Left renal cortex interstitium (tissue), 4 donors: ENCODE results near the gene ZNHIT6. TPM values are rescaled to one million over a fixed set of nuclear protein-coding genes. Genes with fewer than 3 reads are reported as not detected.
"Not testable (repeated sequence)": the region's sequence is repeated elsewhere in the genome, so short reads cannot be mapped to it uniquely, and the experiment has no call there.

ENCODE experiments used
- DNase-seq, 4 donors: peaks; one replicate each; pipeline ENCODE4 v3.0.0-alpha.2; 2013; ENCODE audit warnings: low read depth in 4 of 4, low spot score in 2 of 4, missing footprints in 1 of 4
- polyA plus RNA-seq, 4 donors: library from polyadenylated mRNA; unstranded; fragments of 120-200 nt; gene quantifications; one replicate each; pipeline ENCODE4 v1.2.1, GENCODE V29; 2013; ENCODE audit not compliant: insufficient read length in 4 of 4

ZNHIT6 gene, protein sequence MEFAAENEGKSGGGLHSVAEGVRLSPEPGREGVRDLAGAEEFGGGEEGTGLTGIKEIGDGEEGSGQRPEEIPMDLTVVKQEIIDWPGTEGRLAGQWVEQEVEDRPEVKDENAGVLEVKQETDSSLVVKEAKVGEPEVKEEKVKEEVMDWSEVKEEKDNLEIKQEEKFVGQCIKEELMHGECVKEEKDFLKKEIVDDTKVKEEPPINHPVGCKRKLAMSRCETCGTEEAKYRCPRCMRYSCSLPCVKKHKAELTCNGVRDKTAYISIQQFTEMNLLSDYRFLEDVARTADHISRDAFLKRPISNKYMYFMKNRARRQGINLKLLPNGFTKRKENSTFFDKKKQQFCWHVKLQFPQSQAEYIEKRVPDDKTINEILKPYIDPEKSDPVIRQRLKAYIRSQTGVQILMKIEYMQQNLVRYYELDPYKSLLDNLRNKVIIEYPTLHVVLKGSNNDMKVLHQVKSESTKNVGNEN
- polyA plus RNA-seq, result 10 to 100 TPM; 25.4 to 31.4 (median 29.3) TPM

DNA sequence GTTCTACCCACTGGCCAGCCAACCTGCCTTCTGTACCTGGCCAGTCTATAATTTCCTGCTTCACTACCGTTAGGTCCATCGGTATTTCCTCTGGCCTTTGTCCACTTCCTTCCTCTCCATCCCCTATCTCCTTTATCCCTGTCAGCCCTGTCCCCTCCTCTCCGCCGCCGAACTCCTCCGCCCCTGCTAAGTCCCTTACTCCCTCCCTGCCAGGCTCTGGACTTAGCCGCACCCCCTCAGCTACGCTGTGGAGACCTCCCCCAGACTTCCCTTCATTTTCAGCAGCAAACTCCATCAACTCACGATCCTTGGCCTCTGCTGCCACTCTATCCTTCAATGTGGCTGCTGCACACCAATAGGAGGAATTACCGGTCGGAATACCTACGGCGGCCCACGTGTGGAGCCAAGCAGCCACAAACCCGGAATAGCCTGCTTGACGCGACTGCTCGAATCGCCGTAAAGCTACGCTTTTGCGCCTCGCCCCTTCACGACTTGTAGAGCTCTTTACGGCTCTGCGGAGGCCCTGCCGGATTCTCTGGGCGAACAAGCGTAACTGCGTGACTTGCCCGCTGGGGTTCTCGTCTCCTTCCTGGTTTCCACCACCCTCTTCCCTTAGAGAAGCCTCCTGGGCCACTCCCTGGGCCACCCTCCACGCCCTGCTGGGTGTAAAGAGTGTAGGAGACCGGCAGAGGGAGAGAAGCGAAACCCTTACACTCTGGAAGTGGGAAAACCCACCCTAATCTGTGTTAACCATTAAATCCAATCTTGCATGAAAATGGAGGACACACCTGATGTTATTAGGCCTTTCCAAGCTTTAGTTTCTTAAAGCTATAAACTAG, at the start of gene ZNHIT6:
TSS of gene ZNHIT6 (minus strand) at position 444 of the 839 bp plus-strand sequence. CDS start at position 295, 149 bp downstream.
- DNase-seq, result peak; percentile 76 to 87 (median 83)

DNA sequence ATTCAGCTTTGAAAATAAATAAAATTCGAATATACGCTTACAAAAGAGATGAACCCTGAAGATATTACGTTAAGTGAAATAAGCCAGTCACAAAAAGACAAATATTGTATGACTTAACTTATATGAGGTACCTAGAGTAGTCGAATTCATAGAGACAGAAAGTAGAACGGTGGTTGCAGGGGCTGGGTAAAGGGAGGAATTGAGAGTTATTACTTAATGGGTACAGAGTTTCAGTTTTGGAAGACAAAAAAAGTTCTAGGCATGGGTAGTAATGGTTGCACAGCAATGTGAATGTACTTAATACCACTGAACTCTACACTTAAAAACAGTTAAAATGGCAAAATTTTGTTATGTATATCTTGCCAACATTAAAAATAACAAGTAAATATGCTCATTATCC, 48.6 kb upstream of the ZNHIT6 start:
- DNase-seq, result no peak

DNA sequence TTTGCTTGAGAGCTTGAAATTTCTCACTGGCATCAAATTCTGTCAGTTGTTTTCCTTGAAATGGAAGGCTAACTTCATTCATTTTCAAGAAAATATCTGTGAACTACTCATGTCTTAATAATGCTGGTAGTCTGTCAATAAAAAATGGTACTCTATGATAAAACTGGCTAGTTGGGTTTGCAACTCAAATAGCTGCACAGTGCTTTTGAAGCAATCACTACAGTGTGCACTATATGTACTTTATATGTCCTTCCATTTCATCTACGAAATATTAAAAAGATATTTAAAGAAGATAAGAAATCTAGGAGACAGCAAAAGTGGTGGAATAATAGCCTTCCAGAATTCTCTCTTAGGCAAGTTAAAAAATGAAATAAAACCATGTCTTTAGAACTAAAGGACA, 39.9 kb upstream of the ZNHIT6 start:
- DNase-seq, result no peak

DNA sequence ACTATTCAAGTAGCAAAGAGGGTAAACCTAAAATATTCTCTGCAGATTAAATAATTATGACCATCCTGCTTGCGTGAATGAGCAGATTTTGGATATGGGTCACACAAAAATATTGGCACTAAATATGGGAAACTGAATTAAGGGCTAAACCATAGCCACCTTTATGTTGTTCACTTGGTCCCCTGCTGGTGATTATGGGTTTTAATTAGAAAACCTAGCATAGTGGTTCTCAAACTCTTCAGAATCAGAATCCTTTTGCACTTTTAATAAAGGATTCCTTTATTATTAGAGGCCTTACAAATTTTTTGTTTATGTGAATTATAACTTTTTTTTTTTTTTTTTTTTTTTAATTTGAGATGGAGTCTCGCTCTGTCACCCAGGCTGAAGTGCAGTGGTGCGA, 38.5 kb upstream of the ZNHIT6 start:
- DNase-seq, result no peak

DNA sequence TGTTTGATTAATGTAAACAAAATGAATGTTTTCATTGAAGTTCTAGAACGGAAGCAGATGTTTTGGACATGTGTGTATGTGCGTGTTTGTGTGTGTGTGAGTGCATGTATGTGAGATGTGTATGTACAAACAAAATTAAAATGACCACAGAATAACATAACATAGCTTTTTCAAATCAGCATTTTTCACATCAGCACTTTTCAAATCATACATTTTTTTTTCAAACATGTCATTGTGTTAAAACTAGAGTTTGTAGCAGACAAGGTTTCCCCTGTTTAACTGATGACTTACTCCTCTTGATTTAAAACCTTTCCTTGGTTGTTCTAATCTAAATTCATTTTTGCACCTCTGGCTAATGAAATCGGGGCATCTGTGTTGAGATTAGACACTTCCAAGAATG, 35.6 kb upstream of the ZNHIT6 start:
- DNase-seq, result no peak

DNA sequence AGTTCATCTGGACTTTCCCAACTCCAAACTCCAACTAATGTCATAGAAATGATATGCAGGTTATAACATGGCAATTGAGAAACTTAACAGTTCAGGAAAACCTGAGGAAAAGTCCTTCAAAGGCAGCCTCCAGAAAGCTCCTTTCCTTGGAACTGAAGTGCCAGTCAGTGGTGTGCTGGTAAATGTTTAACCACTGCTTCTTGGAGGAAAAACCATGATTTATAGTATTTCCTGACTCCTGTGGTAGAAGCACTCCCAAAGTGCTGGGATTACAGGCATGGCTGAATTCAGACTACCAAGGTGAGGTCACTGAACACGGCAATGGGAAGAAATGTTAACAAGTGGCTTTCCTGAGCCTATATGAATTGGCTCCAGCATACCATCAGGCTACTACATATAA, 26.7 kb upstream of the ZNHIT6 start:
- peak in 3 of 4 donors; percentile 5 to 63 (median 40) for DNase-seq

DNA sequence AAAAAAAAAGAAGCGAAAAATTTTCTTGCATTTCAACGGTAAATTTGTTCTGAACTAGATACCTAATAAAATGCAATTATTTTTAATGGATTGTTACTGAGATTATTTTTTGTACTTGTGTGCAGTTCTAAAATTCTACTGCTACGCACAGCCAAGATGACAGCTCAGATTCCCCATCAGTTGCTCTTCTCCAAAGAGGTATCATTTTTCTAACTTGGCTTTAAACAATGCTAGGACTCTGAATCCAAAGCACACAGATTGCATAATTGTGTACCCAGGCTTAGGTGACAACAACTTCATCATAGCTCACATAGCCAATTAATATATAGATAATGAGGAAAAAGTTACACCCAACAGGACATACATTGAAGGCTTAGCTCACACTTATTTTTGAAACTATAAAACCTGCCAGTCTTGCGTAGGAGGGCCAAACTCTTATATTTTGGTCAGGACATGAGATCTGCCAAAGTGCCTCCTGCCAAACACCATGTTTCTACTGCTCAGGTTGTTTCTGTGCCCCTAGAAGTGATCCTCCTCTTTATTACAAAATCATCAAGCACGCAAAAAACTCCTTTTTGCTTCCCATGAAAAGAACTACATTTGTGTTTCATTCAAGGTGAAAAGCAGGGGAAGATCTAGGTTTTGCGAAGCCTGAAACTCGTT, 10.6 kb upstream of the ZNHIT6 start:
- no peak for DNase-seq

DNA sequence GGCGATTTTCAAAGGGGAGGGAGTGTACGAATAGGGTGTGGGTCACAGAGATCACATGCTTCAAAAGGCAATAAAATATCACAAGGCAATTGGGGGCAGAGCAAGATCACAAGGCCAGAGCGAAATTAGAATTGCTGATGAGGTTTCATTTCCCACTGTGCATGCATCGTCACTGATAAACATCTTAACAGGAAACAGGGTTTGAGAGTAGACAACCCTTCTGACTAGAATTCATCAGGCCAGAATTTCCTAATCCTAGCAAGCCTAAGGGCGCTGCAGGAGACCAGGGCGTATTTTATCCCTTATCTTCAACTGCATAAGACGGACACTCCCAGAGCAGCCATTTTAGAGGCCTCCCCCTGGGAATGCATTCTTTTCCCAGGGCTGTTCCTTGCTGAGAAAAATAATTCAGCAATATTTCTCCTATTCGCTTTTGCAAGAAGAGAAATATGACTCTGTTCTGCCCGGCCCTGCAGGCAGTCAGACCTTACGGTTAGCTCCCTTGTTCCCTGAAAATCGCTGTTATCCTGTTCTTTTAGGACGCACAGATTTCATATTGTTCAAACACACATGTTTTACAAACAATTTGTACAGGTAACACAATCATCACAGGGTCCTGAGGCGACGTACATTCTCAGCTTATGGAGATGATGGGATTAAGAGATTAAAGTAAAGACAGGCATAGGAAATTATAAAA, 6.3 kb upstream of the ZNHIT6 start:
- DNase-seq, result not testable (repeated sequence)

DNA sequence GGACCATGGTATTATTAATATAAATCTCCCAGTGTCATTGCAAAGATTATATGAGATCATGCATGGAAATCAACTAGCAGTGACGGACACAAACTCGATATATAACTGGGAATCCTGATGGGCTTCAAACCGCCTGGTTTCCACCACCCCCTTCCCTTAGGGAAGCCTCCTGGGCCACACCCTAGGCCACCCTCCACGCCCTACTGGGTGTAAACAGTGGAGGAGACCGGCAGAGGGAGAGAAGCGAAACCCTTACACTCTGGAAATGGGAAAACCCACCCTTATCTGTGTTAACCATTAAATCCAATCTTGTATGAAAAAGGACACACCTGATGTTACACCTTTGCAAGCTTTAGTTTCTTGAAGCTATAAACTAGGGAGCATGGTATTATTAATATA, 595 bp upstream of the ZNHIT6 start:
- no peak for DNase-seq

DNA sequence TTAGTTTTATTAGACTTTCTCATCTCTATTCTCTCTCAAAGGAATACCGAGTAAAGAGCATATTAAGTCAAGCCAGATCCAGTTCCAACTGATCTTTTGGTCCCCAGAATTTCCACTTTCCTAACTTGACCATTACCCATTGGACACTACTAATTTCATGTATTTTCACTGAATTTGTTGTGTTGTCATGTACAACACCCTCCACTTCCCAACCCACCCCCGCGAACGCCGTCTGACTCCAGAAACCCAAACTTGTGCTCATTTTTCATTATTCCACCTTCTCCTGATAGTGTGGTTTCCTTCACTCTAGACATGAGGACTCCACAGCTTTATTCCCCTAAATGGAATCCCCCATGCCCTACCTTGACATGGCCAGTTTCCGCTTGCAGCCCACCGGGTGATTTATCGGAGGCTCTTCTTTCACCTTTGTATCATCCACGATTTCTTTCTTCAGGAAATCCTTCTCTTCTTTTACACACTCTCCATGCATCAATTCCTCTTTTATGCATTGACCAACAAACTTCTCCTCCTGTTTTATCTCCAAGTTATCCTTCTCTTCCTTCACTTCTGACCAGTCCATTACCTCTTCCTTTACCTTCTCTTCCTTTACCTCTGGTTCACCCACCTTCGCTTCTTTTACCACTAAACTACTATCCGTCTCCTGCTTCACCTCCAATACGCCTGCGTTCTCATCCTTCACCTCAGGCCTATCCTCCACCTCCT, 805 bp downstream of the ZNHIT6 start:
- no peak for DNase-seq

DNA sequence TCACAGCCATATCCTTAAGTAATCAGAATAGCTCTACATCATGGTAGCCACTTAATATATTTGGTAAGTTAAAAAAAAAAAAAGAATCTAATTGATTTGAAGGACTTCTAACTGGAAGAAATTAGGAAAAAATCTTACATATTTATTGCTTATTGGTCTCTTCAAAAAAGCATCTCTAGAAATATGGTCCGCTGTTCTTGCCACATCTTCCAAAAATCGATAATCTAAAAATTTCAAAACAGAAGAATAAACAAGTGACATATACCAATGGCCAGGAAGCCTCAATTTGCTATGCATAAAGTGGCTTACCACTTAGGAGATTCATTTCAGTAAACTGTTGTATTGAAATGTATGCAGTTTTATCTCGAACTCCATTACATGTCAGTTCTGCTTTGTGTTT, 2.3 kb downstream of the ZNHIT6 start:
- no peak for DNase-seq

DNA sequence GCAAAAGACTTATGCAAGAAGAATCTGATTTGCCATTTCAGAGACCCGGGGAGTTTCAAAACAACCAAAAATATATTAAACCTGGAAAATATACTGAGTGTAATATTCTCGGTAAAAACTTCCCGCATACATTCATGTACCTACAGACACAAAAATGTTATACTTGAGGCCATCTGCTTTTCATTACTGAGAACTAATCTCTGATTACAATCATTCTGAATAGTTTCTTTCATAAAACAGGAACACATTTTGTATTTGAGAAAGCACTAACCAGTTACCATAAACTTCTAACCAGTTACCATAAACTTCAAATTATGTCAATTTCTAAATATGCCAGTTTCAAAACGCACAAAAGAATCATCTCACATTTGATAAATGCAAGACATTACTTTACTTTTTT, 7.8 kb downstream of the ZNHIT6 start:
- DNase-seq, result no peak

DNA sequence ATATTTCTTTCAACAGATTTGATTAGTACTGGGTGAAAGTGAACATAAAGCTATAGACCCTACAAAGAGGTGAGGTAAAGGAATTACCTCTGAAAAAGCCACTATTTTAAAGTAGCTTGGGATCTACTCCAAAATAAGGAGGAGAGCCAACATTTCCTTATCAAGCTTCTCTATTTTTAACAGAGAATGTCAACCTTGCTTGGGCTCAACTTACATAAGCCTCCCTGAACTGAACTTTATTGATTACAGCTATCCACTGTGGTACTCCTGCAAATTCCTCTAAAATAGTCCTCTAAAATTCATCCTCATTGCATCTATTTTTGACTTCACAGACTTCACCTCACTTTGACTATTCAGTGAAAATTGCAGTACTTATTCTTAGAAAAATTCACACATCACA, 10.3 kb downstream of the ZNHIT6 start:
- DNase-seq, result no peak

DNA sequence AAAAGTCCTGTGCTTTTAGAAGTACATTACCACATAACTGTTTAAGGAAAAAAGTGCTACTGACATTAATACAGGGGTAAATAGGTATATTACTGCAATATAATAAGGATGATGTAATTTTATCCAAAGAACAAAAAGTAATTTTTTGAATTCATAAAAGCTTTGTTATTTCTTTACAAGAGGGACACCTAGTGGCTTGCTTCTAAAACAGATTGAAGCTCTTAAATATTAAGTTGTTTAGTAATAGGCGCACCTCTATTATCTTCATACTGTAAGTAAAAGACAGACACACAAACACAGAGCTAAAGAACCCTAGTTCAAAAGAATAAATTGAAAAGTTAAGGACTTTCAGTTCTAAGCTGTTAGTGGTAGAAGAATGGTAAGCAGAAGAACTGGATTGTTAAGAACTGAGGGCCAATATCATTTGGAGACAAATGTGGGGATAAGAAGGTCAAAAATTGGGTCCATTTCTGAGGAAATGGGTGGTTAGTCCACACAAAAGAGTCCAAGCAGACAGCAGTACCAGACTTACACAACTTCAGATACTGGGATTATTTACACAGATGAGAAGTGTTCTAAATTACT, 15.4 kb downstream of the ZNHIT6 start:
- DNase-seq, result peak in 1 of 4 donors; percentile 13

DNA sequence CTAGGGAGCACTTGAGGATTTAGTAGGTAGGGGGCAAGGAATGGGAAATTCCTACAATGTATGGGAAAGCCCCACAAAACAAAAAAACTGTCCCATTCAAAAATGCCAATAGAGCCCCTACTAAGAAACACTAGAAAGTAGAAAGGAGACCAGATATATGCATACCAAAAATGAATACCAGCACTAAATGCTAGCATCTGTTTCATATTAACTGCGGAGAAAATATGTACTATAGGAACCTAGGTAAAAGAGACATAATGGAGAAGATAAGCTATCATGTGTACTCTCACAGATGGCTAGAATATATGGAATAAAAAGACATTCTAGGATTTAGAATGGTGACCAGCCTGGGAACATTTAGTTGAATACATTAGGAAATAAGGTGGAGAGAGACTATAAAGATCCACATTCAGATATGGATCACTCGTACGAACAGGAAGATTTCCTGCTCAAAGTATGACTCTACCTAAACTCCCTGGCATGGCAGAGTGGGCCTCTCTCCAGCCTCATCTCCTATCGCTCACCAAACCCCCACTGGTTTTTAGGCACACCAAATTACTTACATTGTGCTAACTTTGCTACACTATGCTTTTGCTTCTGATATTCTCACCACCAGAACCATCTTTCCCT, 18.3 kb downstream of the ZNHIT6 start:
- no peak for DNase-seq

DNA sequence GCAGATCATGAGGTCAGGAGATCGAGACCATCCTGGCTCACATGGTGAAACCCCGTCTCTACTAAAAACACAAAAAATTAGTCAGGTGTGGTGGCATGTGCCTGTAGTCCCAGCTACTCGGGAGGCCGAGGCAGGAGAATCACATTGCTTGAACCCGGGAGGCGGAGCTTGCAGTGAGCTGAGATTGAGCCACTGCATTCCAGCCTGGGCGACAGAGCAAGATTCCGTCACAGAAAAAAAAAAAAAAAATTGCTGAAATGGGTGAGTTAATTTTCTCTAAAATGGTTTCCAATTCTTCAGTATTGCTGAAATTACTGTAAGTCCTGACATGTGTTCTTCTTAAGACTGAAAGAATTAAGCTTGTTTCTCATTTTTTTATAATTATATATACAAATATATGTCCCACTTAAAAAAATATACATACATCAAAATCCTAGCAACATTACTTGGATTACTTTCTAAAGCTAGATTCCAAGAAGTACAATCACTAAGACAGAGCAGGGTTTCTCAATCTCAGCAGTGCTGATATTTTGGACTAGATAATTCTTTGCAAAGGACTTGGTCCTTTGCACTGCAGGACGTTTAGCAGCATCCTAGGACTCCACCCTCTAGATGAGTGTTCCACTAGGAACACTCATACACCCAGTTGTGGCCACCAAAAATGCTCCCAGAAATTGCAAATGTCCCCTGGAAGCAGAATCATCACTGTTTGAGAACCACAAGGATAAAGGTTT, 24.8 kb downstream of the ZNHIT6 start:
- DNase-seq, result no peak

DNA sequence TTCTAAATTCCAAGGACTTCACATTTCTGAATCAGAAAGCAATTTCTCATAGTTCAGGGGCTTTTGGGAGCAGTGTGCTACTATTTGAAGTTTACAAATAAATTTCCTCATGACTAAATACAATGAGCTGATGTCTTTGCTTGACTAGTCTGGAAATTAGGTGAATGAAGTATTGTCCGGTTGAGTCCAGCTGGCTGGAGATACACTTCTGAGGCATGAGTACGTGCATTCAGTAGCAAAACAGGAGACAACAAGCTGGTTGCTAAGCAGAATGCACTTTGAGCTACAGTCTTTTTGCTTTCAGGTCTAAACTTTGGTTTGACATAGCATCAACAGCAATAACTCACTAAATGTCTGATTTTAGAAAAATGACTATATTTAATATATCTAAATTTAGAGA, 27.1 kb downstream of the ZNHIT6 start:
- DNase-seq, result no peak

DNA sequence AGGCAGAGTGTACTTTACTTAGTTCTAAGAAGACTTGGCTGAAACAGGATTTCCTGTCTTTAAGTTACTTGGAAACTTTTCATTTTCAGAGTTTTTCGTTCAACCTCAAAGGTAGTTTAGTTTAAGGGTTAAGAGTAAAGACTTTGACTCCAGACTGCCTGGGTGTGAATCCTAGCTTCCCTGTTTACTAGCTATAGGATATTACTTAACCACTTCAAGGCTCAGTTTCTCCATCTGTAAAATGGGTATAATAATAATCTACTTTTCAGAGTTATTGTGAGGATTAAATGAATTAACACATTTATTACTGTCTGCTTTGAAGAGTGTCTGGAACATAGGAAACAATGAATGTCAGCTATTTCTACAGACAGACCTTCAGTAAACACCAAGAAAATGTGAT, 30.0 kb downstream of the ZNHIT6 start:
- no peak for DNase-seq
